Fibroblast of skin of scalp (primary cell): Measurements from ENCODE around the gene ACTN4.

Experiments
- DNase-seq: peaks from one replicate; pipeline ENCODE4 v3.0.0-alpha.2; 2013

Gene ACTN4

DNA sequence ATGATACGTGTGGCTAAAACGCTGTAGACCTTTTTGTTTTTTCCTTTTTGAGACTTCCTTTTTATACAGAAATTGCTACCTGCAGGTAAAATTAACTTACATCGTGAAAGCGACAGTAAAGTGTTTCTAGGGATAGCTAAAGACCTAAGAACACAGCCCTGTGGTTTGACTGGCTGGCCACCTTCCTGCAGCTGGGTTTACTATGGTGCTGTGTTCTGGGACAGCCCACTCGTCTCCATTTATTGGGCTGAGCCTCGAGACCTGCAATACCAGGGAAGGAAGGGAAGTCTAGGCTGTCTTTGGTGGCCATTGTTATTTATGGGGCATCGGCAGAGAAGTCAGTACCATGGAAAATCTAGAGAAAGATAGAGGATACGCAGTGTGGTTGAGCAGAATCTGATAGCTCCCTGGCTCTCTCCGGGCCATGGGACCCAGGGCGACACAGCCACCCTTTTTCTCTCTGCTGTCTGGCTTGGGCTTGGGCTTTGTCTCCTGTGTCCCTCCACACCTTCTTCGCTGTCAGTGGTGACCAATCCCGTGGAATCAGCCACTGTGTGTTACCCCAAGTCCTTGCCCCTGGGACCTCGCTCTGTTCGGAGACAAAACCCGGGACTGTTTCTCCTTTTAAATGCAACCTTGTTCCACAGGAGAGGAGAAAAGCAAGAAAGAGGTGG lies 30.9 kb downstream of the ACTN4 start:
- DNase-seq = no peak

GRCh38 chr19:38678891-38679494 lies 31.5 kb downstream of the ACTN4 start:
- DNase-seq = no peak

- DNase-seq = no peak
Observed at GRCh38 chr19:38679839-38680238, 32.4 kb downstream of the ACTN4 start.

- no peak for DNase-seq
Observed at GRCh38 chr19:38682195-38682867, 34.9 kb downstream of the ACTN4 start.

- peak; percentile 21 for DNase-seq
Observed at GRCh38 chr19:38682872-38683392, 35.5 kb downstream of the ACTN4 start.

- DNase-seq = peak; percentile 97
Observed at GRCh38 chr19:38683393-38684077, 36.1 kb downstream of the ACTN4 start.

DNA sequence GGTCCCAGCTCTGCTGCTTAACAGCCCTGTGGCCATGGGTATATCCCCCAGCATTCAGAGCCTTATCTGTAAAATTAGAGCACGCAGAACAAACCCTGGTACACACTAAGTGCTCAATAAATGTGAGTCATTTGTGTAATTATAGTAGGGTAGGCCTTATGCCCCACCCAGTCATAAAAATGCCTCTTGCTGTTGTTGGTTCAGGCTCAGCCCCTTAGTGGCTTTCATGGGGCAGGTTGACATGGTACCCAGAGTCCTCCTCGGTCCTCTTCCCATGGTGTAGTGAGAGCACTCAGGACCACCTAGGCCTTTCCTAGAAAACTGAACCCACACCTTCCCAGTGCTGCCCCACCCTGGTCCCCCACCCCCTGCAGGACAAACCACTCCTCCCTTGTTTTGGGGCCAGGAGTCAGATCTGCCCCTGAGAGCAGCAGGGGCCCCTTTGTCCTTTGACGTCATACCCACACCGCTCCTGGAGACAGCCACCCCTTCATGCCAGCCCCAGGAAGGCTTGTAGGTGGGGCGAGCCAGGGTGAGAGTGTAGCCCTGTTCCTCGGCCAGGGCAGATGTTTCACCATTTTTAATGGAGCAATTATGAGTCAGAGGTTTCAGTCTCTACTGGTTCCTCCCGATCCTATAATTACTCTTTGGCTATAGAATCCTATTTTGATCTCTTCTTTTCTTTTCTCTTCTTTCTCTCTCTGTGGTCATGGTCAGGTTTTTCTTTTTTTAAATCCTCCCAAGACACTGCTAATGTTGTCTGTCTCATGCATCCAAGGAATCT lies 36.8 kb downstream of the ACTN4 start:
- peak; percentile 86 for DNase-seq

DNA sequence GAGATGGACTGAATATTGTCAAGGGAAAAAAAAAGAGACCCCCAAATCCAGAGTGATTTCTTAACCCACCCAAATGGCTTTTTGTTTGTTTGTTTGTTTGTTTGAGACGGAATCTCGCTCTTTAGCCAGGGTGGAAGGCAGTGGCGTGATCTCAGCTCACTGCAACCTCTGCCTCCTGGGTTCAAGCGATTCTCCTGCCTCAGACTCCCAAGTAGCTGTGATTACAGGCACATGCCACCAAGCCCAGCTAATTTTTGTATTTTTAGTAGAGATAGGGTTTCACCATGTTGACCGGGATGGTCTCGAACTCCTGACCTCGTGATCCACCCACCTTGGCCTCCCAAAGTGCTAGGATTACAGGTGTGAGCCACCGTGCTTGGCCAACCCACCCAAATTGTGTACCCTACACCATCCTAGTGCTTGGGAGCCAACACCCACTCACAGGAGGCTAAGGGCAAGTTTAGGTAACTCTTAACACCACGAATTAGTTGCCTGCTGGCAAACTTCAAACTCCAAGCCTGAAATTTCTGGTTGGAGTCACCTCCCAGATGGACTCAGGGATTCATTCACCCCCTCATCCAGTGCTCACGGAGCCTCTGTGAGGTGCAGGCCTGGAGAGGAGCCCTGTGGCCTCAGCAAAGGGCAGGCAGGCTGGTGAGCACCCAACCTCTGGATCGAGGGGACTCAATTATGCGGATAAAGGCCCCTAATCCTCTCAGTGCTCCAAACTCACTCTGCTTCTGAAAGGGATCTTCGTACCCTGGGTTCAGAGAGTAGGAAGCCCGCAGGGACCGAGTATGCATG lies 37.6 kb downstream of the ACTN4 start:
- no peak for DNase-seq

GRCh38 chr19:38685666-38686529 lies 38.4 kb downstream of the ACTN4 start:
- peak; percentile 66 for DNase-seq

GRCh38 chr19:38686530-38686888 lies 39.1 kb downstream of the ACTN4 start:
- no peak for DNase-seq

DNA sequence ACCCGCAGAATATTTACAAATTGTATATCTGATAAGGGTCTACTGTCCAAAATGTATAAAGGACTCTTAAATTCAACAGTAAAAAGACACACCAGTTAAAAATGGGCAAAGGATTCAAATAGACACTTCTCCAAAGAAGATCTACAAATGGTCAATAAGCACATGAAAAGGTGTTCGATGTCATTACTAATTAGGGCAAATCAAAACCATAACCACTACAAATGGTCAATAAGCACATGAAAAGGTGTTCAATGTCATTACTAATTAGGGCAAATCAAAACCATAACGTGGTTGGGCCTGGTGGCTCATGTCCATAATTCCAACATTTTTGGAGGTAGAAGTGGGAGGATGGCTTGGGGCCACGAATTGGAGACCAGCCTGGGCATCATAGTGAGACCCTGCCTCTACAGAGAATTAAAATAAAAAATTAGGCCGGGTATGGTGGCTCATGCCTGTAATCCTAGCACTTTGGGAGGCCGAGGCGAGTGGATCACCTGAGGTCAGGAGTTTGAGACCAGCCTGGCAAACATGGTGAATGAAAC lies 40.5 kb downstream of the ACTN4 start:
- DNase-seq = no peak

DNA sequence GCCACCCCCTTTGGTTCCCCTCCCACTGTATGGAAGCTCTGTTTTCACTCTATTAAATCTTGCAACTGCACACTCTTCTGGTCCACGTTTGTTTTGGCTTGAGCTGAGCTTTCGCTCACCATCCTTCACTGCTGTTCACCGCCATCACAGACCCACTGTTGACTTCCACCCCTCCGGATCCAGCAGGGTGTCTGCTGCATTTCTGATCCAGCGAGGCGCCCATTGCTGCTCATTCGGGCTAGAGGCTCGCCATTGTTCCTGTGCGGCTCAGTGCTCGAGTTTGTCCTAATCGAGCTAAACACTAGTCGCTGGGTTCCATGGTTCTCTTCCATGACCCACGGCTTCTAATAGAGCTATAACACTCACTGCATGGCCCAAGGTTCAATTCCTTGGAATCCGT lies 42.7 kb downstream of the ACTN4 start:
- DNase-seq = no peak

DNA sequence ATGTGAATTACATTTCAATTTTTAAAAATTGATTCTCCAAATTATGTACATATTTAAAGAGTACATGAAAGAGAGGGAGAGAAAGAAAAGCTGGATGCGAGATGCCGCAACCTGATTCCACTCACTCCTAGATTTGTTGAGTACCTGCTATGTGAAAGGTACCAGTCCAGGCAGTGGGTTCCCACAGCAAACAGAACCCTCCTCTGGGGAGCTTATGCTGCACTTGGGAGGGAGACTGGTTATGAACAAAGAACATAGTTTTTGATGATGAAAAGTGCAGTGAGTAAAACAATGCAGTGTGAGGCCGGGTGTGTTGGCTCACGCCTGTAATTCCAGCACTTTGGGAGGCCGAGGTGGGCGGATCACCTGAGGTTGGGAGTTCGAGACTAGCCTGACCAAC lies 43.4 kb downstream of the ACTN4 start:
- no peak for DNase-seq

DNA sequence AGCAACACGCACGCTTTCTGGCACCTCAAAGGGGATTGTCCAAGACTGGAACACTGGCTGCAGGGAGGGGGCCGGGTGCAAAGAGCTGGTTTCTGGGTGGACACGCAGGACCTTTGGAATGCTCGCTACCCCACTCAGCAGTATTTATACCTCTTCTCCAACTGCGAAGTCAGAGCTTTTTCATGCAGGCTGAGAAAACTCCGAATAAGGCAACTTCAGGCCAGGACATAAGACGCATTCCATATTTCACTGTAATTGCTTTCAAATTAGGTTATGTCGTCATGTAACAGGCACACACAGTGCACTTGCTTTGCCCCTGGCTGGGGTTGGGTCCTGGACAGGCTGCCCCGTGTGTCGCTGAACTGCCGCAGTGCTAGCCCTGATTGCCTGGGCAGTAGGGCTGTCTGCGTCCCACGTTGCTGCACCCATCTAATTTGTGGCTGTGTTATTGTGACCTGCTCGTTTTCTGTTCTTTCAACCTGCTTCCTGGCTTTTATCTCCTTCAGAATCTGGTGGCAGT lies 44.5 kb downstream of the ACTN4 start:
- DNase-seq = peak; percentile 92

- DNase-seq = no peak
Observed at GRCh38 chr19:38692458-38693379, 45.3 kb downstream of the ACTN4 start.

DNA sequence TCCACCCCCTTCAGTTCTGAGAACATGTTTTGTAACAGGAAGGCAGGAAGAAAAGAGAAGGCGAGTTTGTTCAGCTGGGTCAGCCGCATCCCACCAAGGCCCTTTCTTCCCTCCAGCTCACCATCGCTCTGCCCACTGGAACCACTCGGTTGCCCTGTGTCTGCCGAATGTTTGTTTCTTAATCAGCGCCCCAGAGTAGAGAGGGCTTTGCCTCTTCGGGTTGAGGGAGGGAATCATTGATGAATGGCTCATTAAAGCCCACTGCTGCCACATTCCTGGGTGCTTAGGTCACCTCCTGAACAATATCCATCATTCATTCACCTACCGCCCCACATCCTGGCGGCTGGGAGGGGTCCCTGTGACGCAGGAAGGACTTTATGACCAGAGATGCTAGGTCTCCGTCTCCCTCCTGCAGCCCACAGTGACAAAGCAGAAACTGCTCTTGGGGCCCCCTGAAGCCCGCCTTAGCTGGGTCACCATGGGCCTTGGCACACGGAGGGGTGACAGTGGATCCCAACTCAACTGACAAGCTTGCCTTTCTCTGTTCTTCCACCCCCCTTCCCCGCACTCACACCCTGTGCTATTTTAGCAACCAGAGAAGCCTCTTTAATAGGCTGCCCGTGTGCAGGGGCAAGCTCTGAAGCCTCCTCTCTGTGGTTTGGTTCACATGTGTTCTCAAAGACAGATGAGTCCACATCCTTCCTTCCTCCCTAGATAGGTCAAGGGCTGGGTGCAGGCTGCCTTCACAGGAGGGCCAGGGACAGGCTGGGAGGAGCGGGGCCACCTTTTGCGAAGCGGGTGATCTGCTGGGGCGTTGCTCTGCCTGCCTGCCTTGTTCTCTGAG lies 46.2 kb downstream of the ACTN4 start:
- DNase-seq = peak; percentile 82

DNA sequence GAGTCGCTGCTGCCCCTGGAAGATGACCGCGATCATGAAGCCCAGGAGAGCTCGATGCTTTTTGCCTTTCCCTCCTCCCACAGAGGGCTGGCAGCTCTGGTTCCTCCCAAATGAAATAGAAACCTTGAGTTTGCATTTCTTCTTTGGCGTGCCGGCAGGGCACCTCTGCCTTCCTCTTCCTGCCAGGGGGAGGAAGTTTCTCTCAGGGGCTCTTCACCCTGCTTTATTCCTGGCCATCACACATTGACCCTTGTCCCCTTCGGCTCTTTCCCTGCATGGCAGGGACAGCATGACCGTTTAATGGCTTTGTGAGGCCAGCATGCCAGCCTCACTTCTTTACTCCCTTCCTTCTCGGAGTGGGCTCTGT lies 47.9 kb downstream of the ACTN4 start:
- no peak for DNase-seq
